BJ (cell line): Measurements from ENCODE around the gene PNP. TPM values are rescaled to one million over a fixed set of nuclear protein-coding genes. Genes with fewer than 3 reads are reported as not detected.
"Not testable (repeated sequence)": the region's sequence is repeated elsewhere in the genome, so short reads cannot be mapped to it uniquely, and the experiment has no call there.

Experiments used
- CTCF ChIA-PET: fragments of 350-600 bp; formaldehyde crosslinking; extraction: SDS; loops from one replicate; lab custom pipeline; 2021; ENCODE audit warnings: antibody characterized with exemption, inconsistent platforms; lab: Yijun Ruan, JAX
- POLR2A ChIA-PET: fragments of 300-600 bp; sonication (Branson Sonifier 250); formaldehyde crosslinking; extraction: SDS; loops from one replicate; lab custom pipeline; 2021; ENCODE audit warnings: antibody characterized with exemption; lab: Charles Lee
- DNase-seq: peaks from one replicate; pipeline ENCODE4 v3.0.0-alpha.2; 2011; ENCODE audit warnings: low read depth
- H3K27me3 ChIP-seq: 2 replicates; pipeline ENCODE4 v1.6.0; 2011; ENCODE audit warnings: low read length; ENCODE audit not compliant: control insufficient read depth, insufficient read depth
- H3K36me3 ChIP-seq: 2 replicates; pipeline ENCODE4 v1.5.1; 2011; ENCODE audit warnings: low read length; ENCODE audit not compliant: control insufficient read depth, insufficient read depth
- H3K4me3 ChIP-seq: 2 replicates; pipeline ENCODE4 v1.5.1; 2011; ENCODE audit warnings: low read depth, mild to moderate bottlenecking, control low read depth, low read length
- CTCF ChIP-seq: IDR thresholded peaks from 2 replicates; pipeline ENCODE4 v1.5.1; 2011; ENCODE audit warnings: low read depth, mild to moderate bottlenecking, control low read depth, inconsistent platforms, low read length, moderate library complexity; ENCODE audit not compliant: insufficient read depth
- polyA plus RNA-seq: library from polyadenylated mRNA; depleted of rRNA; stranded (reverse); fragments of >200 nt; gene quantifications from 2 replicates; pipeline ENCODE4 v1.2.3, GENCODE V29; 2011

Gene PNP
- polyA plus RNA-seq, 1 experiment: 21.4 TPM

- H3K4me3 ChIP-seq: no peak overlapping the region
- H3K27me3 ChIP-seq: no peaks in the 10 kb centered on the region
- POLR2A ChIA-PET: no interaction called here
- no peaks in the 10 kb centered on the region for H3K36me3 ChIP-seq
- no peak for TF ChIP-seq CTCF
- CTCF ChIA-PET: interaction anchor here (0.6 to 1.8 kb wide), 2 partner anchors 12 to 651 kb away, joined by 3 to 4 read pairs; no protein-coding TSS in a partner anchor
- DNase-seq: no peak
Observed at GRCh38 chr14:20440465-20440864, 28.7 kb upstream of the PNP start.

GRCh38 chr14:20440882-20441281, 28.3 kb upstream of the PNP start:
- Histone ChIP-seq H3K27me3 (no peaks in the 10 kb centered on the region), H3K36me3 (no peaks in the 10 kb centered on the region), H3K4me3 (no peak overlapping the region)
- no peak for TF ChIP-seq CTCF
- CTCF ChIA-PET: interaction anchor here (0.6 to 1.8 kb wide), 2 partner anchors 12 to 651 kb away, joined by 3 to 4 read pairs; no protein-coding TSS in a partner anchor
- no peak for DNase-seq
- POLR2A ChIA-PET: no interaction called here

GRCh38 chr14:20441461-20441860, 27.7 kb upstream of the PNP start:
- H3K36me3 ChIP-seq: peaks cover under 1% of the 10 kb centered on the region; the same call in 1 of the 2 replicates
- no peaks in the 10 kb centered on the region for H3K27me3 ChIP-seq
- DNase-seq: no peak
- ChIA-PET POLR2A (no interaction called here), CTCF (interaction anchor here (1.8 kb wide), 1 partner anchor 13 kb away, joined by 4 read pairs; no protein-coding TSS in a partner anchor)
- no peak overlapping the region for H3K4me3 ChIP-seq
- TF ChIP-seq CTCF: no peak

GRCh38 chr14:20443650-20444049, 25.6 kb upstream of the PNP start:
- H3K4me3 ChIP-seq, H3K27me3 ChIP-seq, POLR2A ChIA-PET, DNase-seq: not testable (repeated sequence)
- H3K36me3 ChIP-seq: peaks cover 14% of the 10 kb centered on the region
- CTCF ChIA-PET: interaction anchor here (1.2 kb wide), 1 partner anchor 28 kb away, joined by 3 read pairs; no protein-coding TSS in a partner anchor

- TF ChIP-seq CTCF: no peak
- Histone ChIP-seq H3K36me3 (peaks cover 21% of the 10 kb centered on the region), H3K4me3 (no peak overlapping the region), H3K27me3 (no peaks in the 10 kb centered on the region)
- POLR2A ChIA-PET: no interaction called here
- DNase-seq: no peak
- CTCF ChIA-PET: interaction anchor here (1.4 kb wide), 1 partner anchor 31 kb away, joined by 3 read pairs; no protein-coding TSS in a partner anchor
Observed at GRCh38 chr14:20446889-20447288, 22.3 kb upstream of the PNP start.

- CTCF ChIA-PET, DNase-seq, POLR2A ChIA-PET, H3K4me3 ChIP-seq, H3K27me3 ChIP-seq: not testable (repeated sequence)
- H3K36me3 ChIP-seq: peaks cover 18% of the 10 kb centered on the region
Observed at GRCh38 chr14:20452831-20453230, 16.4 kb upstream of the PNP start.
